ENCODE data around the gene SDC4. TPM values are rescaled to one million over a fixed set of nuclear protein-coding genes. Genes with fewer than 3 reads are reported as not detected.

Gene SDC4
- polyA plus RNA-seq, 1 donor (not counting 4 experiments of a cell fraction or from before 2014, with no cell fraction given): 114 TPM

- Histone ChIP-seq H3K4me1 (ENCODE audit: control insufficient read depth, extremely low read depth, insufficient read depth, low read length) (no peaks in the 10 kb centered on the region), H2AFZ (ENCODE audit: control insufficient read depth, low read length) (no peak overlapping the region), H3K4me3 (ENCODE audit: control insufficient read depth in 2 of 3, extremely low read depth in 1 of 3, insufficient read depth in 2 of 3, low read depth in 1 of 3, low read length in 3 of 3) (no peak overlapping the region), H3K9ac (ENCODE audit: control insufficient read depth, extremely low read depth, insufficient read depth, low read length) (no peak overlapping the region), H3K36me3 (ENCODE audit: control insufficient read depth in 2 of 2, extremely low read depth in 1 of 2, insufficient read depth in 2 of 2, low read length in 2 of 2) (no peaks in the 10 kb centered on the region), H3K4me2 (ENCODE audit: control insufficient read depth, extremely low read depth, insufficient read depth, low read depth, low read length) (no peak overlapping the region), H3K9me3 (ENCODE audit: control insufficient read depth, low read depth, low read length) (no peaks in the 10 kb centered on the region), H3K27ac (ENCODE audit: control insufficient read depth, insufficient read depth, low read length) (no peak overlapping the region), H4K20me1 (ENCODE audit: control insufficient read depth, extremely low read depth, insufficient read depth, low read length) (no peaks in the 10 kb centered on the region), H3K27me3 (ENCODE audit: control insufficient read depth, extremely low read depth, insufficient read depth, low read length) (no peaks in the 10 kb centered on the region), H3K79me2 (ENCODE audit: control insufficient read depth, insufficient read depth, low read length) (no peaks in the 10 kb centered on the region), H3K9me1 (ENCODE audit: control insufficient read depth, extremely low read depth, insufficient read depth, low read length) (no peaks in the 10 kb centered on the region)
- no peak for TF ChIP-seq CTCF (optimal IDR thresholded peaks at IDR 0.05 in 1 of 3, IDR thresholded peaks at IDR 0.05 in 1 of 3, conservative IDR thresholded peaks at IDR 0.05 in 1 of 3; ENCODE audit: extremely low read depth in 1 of 3, insufficient read depth in 2 of 3, low read length in 3 of 3)
- no peak for TF ChIP-seq EZH2 (IDR thresholded peaks at IDR 0.05; ENCODE audit: low read length)
- dilution Hi-C loops (cut with MboI; ENCODE audit: extremely low pct_ligation_motif_present, low sequenced_read_pairs): no loop called here
- no peak for FAIRE-seq
- no peak for DNase-seq (ENCODE audit: low read depth, low spot score)
Observed at GRCh38 chr20:45391559-45391958, 43.3 kb upstream of the SDC4 start.

GRCh38 chr20:45390931-45391330 lies 42.7 kb upstream of the SDC4 start:
- H3K27me3 ChIP-seq (ENCODE audit: control insufficient read depth, extremely low read depth, insufficient read depth, low read length): no peaks in the 10 kb centered on the region
- H3K9me3 ChIP-seq (ENCODE audit: control insufficient read depth, low read depth, low read length): no peaks in the 10 kb centered on the region
- FAIRE-seq (no peak), DNase-seq (ENCODE audit: low read depth, low spot score) (no peak)
- no peak overlapping the region for H3K4me3 ChIP-seq (ENCODE audit: control insufficient read depth in 2 of 3, extremely low read depth in 1 of 3, insufficient read depth in 2 of 3, low read depth in 1 of 3, low read length in 3 of 3)
- no peaks in the 10 kb centered on the region for H3K79me2 ChIP-seq (ENCODE audit: control insufficient read depth, insufficient read depth, low read length)
- no peak overlapping the region for H3K27ac ChIP-seq (ENCODE audit: control insufficient read depth, insufficient read depth, low read length)
- TF ChIP-seq EZH2 (IDR thresholded peaks at IDR 0.05; ENCODE audit: low read length) (no peak), CTCF (optimal IDR thresholded peaks at IDR 0.05 in 1 of 3, IDR thresholded peaks at IDR 0.05 in 1 of 3, conservative IDR thresholded peaks at IDR 0.05 in 1 of 3; ENCODE audit: extremely low read depth in 1 of 3, insufficient read depth in 2 of 3, low read length in 3 of 3) (no peak)
- H3K9me1 ChIP-seq (ENCODE audit: control insufficient read depth, extremely low read depth, insufficient read depth, low read length): no peaks in the 10 kb centered on the region
- no peaks in the 10 kb centered on the region for H4K20me1 ChIP-seq (ENCODE audit: control insufficient read depth, extremely low read depth, insufficient read depth, low read length)
- H2AFZ ChIP-seq (ENCODE audit: control insufficient read depth, low read length): no peak overlapping the region
- H3K4me1 ChIP-seq (ENCODE audit: control insufficient read depth, extremely low read depth, insufficient read depth, low read length): no peaks in the 10 kb centered on the region
- no peaks in the 10 kb centered on the region for H3K36me3 ChIP-seq (ENCODE audit: control insufficient read depth in 2 of 2, extremely low read depth in 1 of 2, insufficient read depth in 2 of 2, low read length in 2 of 2)
- H3K4me2 ChIP-seq (ENCODE audit: control insufficient read depth, extremely low read depth, insufficient read depth, low read depth, low read length): no peak overlapping the region
- no peak overlapping the region for H3K9ac ChIP-seq (ENCODE audit: control insufficient read depth, extremely low read depth, insufficient read depth, low read length)
- dilution Hi-C loops (cut with MboI; ENCODE audit: extremely low pct_ligation_motif_present, low sequenced_read_pairs): no loop called here
